Liver (tissue), 3 donors: ENCODE data around the gene PLCB1.

Experiments used
- GABPA ChIP-seq, 2 donors: IDR thresholded peaks in 1 of 2; conservative IDR thresholded peaks in 1 of 2; 2 replicates each; pipeline ENCODE4 v1.6.1; 2016; ENCODE audit warnings: antibody characterized with exemption in 2 of 2, mild to moderate bottlenecking in 1 of 2, moderate library complexity in 1 of 2
- HNF4G ChIP-seq: IDR thresholded peaks from 2 replicates; pipeline ENCODE4 v1.6.1; 2016; ENCODE audit warnings: antibody characterized with exemption
- RAD21 ChIP-seq, 2 donors: IDR thresholded peaks; 2 replicates each; pipeline ENCODE4 v1.6.1; 2016; ENCODE audit warnings: antibody characterized with exemption in 2 of 2, mild to moderate bottlenecking in 2 of 2
- RXRA ChIP-seq, 2 donors: IDR thresholded peaks; 2 replicates each; pipeline ENCODE4 v1.6.1; 2017 to 2018; ENCODE audit warnings: antibody characterized with exemption in 2 of 2, mild to moderate bottlenecking in 1 of 2
- TAF1 ChIP-seq: conservative IDR thresholded peaks from 2 replicates; pipeline ENCODE4 v1.6.1; 2016; ENCODE audit warnings: antibody characterized with exemption, mild to moderate bottlenecking
- TF ChIP-seq, protein P1 (sequence below): fragments of 150-350 bp; IDR thresholded peaks from 2 replicates; pipeline ENCODE4 v1.5.1; 2017; ENCODE audit warnings: improper control_type of control experiment, low read depth, low read length; ENCODE audit not compliant: missing input control
- TF ChIP-seq, protein P2 (sequence below): IDR thresholded peaks from 2 replicates; pipeline ENCODE4 v1.6.1; 2016; ENCODE audit warnings: antibody characterized with exemption
- TF ChIP-seq, protein P3 (sequence below): IDR thresholded peaks from 2 replicates; pipeline ENCODE4 v1.6.1; 2016; ENCODE audit warnings: antibody characterized with exemption
- TF ChIP-seq, protein P4 (sequence below): IDR thresholded peaks from 2 replicates; pipeline ENCODE4 v1.6.1; 2016; ENCODE audit warnings: antibody characterized with exemption
- donor health status: healthy.
- donor health status: healthy.

DNA sequence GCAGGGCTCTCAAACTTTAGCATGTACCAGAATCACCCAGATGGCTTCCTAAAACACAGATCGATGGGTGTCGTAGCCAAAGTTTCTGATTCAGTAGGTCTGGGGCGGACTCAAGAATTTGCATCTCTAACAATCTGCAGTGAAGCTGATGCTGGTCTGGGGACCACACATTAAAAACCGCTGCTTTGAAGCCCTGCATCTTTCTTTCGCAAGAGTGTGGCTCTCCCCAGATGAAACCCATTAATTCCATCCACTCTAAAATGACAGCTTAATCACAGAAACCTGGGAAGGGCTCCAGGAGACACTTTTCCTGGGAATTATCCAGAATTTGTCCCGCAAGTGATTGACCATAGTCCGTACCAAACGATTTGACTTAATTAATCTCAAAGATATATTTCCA is 617.0 kb downstream of the PLCB1 start:
- TF ChIP-seq TAF1 (no peak), RAD21 (IDR thresholded peaks at IDR 0.05) (no peak), RXRA (IDR thresholded peaks at IDR 0.05) (no peak), GABPA (IDR thresholded peaks at IDR 0.05 in 1 of 2, conservative IDR thresholded peaks at IDR 0.05 in 1 of 2) (no peak), HNF4G (no peak)
- TF ChIP-seq, protein P1, sequence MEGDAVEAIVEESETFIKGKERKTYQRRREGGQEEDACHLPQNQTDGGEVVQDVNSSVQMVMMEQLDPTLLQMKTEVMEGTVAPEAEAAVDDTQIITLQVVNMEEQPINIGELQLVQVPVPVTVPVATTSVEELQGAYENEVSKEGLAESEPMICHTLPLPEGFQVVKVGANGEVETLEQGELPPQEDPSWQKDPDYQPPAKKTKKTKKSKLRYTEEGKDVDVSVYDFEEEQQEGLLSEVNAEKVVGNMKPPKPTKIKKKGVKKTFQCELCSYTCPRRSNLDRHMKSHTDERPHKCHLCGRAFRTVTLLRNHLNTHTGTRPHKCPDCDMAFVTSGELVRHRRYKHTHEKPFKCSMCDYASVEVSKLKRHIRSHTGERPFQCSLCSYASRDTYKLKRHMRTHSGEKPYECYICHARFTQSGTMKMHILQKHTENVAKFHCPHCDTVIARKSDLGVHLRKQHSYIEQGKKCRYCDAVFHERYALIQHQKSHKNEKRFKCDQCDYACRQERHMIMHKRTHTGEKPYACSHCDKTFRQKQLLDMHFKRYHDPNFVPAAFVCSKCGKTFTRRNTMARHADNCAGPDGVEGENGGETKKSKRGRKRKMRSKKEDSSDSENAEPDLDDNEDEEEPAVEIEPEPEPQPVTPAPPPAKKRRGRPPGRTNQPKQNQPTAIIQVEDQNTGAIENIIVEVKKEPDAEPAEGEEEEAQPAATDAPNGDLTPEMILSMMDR = no peak
- TF ChIP-seq, protein P2, sequence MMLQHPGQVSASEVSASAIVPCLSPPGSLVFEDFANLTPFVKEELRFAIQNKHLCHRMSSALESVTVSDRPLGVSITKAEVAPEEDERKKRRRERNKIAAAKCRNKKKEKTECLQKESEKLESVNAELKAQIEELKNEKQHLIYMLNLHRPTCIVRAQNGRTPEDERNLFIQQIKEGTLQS = no peak
- TF ChIP-seq, protein P3, sequence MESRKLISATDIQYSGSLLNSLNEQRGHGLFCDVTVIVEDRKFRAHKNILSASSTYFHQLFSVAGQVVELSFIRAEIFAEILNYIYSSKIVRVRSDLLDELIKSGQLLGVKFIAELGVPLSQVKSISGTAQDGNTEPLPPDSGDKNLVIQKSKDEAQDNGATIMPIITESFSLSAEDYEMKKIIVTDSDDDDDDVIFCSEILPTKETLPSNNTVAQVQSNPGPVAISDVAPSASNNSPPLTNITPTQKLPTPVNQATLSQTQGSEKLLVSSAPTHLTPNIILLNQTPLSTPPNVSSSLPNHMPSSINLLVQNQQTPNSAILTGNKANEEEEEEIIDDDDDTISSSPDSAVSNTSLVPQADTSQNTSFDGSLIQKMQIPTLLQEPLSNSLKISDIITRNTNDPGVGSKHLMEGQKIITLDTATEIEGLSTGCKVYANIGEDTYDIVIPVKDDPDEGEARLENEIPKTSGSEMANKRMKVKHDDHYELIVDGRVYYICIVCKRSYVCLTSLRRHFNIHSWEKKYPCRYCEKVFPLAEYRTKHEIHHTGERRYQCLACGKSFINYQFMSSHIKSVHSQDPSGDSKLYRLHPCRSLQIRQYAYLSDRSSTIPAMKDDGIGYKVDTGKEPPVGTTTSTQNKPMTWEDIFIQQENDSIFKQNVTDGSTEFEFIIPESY = no peak
- TF ChIP-seq, protein P4, sequence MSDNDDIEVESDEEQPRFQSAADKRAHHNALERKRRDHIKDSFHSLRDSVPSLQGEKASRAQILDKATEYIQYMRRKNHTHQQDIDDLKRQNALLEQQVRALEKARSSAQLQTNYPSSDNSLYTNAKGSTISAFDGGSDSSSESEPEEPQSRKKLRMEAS = no peak
